NCI-H2227 (cell line): ENCODE data around the gene TBC1D16.
"Not testable (repeated sequence)": the region's sequence is repeated elsewhere in the genome, so short reads cannot be mapped to it uniquely, and the experiment has no call there.

Source experiments
- DNase-seq: peaks from one replicate; lab custom pipeline; 2025; ENCODE audit not compliant: unreplicated experiment; lab: John Stamatoyannopoulos, UW

The TBC1D16 gene

DNA sequence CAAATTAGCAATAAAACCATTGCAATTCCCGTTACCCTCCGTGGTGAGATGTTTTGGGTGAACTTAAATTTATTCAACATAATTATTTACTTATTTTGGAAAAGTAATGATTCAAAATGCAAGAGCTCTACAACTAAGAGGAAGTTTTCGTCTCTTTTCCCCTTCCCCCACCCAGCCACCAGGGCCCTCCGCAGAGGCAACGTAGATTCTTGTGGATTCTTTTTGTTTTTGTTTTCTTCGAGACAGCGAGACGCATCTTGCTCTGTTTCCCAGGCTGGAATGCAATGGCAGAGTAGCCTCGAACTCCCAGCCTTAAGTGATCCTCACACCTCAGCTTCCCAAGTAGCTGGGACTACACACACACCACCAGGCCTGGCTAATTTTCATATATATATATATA is 19.9 kb upstream of the TBC1D16 start:
- DNase-seq, result no peak

- DNase-seq, result no peak
These were observed 17.4 kb upstream of the TBC1D16 start for GRCh38 chr17:80053102-80053501.

GRCh38 chr17:80051681-80052080 is 16.0 kb upstream of the TBC1D16 start:
- no peak for DNase-seq

GRCh38 chr17:80050706-80051105 is 15.0 kb upstream of the TBC1D16 start:
- no peak for DNase-seq

GRCh38 chr17:80049986-80050385 is 14.3 kb upstream of the TBC1D16 start:
- no peak for DNase-seq

DNA sequence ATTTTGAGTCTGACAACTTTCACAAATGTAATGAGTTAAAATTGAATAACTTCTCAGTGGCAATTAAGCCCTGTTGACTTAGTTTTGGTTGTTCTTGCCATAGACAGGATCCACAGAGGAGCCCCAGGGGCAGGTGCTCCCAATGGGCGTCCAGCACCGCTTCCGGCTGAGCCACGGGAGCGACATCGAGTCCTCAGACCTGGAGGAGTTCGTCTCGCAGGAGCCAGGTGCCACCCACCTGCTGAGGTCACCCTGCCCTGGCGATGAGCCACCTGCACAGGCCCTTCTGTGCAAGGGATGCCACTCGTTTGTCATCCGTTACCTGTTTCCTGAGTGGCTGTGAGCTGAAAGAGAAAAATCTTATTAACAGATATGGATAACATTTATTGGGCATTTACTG is 11.5 kb upstream of the TBC1D16 start:
- no peak for DNase-seq

- not testable (repeated sequence) for DNase-seq
These were observed 11.0 kb upstream of the TBC1D16 start for GRCh38 chr17:80046709-80047108.

DNA sequence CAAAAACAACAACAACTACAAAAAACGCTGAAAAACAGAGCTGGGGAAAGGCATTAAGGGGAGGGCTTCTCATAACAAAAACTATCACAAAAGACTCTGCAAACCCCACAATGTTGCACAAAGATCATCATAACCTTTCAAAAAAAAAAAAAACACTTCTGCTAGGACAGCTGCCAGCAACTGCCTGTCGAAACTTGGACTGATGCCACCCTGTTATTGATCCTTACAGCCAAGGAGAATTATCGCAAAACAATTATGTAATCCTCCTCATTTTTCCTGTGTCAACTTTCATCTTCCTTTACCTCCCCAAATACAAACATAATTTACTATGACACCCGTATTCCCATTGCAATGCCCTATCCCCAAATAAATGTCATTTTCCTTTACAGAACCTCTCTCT is 10.0 kb upstream of the TBC1D16 start:
- no peak for DNase-seq

- no peak for DNase-seq
These were observed 8.3 kb upstream of the TBC1D16 start for GRCh38 chr17:80043963-80044362.

DNA sequence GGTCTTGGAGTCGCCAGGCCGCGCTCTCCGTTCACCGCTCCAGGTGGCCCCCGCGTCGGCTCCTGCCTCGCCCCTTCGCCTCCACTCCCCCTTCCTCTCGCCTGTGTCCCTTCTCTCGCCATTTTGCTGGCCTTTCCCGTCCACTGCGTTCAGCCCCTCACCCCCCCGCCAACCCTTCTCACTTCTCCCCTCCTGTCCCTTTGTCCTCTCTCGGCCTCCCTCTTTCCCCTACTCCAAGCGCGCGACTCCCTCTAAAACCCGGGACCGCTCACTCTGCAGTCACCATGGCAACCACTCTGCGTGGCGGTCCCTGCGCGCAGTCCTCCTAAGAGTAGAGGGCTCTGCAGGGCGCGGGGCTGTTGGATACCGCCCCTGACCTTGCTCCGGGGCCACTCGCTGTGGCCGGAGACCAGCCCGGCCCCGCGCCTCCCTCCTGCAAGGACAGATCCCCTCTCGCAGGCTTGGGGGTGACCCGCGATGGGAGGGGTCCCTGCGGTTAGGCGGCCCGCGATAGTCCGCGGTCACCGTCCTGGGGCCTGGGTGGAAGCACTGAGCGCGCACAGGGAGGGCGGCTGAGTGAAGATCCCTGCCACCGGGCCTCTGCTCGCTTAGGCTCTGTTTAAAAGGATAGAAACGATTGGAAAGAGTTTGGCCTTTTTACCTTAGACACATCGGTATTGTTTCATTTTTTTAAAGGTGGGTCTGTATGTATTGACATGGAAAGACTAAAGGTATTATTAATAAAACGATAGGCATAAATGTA is 1.2 kb upstream of the TBC1D16 start:
- DNase-seq, result peak; percentile 83

DNA sequence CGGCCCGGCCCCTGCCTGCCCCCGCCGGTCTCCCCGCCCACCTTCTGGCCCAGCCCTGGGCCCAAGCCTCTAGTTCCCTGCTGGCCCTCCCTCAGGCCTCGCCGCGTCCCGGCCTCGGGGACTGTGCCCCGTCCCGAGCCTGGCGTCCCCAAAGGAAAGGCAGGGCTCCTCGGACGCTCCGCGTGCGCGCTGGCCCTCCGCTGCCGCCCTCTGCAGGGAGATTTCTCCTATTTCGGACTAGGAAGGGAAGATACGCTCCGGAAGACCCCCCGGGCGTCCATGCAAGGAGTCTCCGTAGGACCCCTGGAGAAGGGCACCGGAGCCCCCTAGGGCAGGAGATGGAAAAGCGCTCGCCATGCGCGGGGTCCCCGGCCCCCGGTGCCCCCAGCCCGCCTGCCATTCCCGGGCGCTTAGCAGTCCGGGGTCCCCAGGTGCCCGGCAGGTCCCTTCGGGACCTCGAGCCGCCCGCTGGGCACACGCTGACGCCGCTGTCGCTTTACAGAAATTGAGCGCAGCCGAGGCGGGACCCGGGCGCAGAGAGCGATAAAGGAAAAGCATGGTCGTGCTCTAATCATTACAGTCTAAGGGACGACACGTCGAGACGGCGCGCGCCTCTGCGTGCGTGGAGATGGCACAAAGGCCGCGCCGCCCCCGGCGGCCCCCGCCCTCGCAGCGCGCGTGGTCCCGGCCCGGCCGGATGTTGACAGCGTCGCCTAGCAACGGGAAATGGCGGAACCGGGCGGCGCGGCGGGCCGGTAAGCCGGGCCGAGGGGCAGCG is 454 bp upstream of the TBC1D16 start, which contains the start of gene CCDC40:
CCDC40 (plus strand) TSS at position 706 of the 778 bp plus-strand sequence; CDS start at position 727, 21 bp downstream.
- DNase-seq, result peak; percentile 93

DNA sequence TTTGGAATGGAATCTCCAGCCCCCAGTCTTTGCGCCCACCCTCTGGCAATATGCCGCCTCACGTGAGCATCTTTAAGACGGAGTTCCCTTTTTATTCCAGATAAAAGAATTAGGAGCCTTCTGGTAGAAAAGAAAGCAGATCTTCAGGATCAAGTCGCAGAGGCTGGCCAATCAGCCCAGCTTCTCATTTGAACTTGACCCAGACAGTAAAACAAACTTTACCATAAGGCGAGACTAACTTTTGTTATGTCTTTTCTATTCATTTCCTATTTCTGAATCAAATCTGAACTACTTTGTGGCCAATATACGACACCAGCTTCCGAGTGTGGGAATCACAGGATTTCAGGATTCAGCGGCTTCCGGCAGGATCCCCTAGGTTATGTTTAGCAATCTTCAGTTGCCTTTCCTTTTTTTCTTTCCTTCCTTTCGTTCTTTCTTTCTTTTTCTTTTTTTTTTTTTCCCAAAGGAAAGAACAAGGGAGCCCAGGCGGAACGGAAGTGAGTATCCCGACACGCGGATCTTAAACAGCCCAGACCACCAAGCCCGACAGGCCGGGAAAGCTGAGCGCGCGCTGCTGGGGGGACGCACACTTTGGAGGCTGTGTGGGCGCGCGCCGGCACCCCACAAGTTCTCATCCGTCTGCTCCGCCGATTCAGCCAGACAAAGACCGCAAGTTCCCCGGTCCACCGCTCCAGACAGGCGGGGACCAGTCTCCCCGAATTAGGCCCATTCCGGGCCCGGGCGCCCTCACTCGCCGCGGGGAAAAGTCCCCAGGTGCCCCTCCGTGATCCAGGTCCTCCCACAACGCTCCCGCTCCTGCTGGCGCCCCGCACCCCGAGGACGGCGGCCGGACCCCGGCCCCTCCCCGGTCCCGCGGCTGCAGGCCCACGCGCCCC is 633 bp downstream of the TBC1D16 start:
- DNase-seq, result peak; percentile 39

GRCh38 chr17:80033840-80034239 is 1.8 kb downstream of the TBC1D16 start:
- DNase-seq, result no peak

DNA sequence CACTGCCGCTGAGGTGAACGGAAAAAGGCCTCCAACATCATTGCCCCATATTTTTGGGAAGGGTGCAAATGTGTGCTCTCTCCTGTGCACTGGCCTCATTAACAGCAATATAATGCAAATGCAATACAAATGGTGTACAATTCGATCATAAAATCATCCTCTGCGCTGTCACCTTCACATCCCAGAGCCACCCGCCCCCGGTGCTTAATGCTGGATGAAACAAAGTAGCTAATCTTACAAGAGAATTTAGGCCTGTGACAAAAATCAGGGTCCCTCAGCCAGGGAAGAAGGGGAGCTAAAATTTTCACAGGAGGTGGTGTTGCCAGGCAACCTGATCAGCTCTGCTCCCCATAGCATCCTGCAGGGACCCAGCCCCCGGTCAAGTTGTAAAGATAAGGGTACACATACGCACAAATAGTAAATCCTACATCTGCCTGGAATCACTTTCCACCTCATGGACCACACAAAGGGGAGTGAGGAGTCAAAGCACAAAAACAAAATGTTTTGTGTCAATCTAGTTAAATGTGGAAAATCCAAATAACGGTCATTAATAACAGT is 3.0 kb downstream of the TBC1D16 start:
- no peak for DNase-seq

DNA sequence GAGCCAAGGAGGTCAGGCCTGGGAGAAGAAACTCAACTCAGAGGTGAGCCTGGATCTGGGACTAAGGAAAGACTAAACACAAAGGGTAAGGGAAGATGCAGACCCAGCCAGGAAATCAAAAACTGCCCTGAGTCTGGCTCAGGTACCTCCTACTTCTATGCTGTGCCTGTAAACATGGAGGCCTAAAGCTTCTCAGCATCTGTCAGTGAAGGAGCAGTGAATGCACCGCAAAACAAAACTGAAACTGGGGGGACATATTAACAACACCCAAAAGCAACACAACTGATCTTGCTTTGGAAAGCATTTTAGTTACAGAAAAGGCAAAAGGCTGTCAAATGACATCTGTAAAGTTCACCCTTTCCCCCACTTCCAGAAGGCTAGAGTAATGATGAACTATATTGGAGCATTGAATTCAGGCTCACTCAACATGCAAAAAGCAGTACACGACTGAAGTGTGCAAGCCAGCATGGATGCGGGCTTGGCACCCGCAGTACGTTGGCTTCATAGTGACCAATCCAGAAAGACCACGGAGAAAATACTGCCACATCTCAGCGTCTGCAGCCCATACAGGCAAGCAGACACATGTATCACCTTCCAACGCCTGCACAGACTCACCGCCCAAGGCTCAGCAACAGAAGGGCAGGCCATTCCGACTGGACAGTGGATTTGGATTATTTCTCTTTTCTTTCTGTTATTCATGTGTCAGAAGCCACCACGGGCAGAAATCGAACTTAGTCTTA is 3.8 kb downstream of the TBC1D16 start:
- DNase-seq, result no peak

GRCh38 chr17:80030730-80031410 is 4.8 kb downstream of the TBC1D16 start:
- peak; percentile 35 for DNase-seq

DNA sequence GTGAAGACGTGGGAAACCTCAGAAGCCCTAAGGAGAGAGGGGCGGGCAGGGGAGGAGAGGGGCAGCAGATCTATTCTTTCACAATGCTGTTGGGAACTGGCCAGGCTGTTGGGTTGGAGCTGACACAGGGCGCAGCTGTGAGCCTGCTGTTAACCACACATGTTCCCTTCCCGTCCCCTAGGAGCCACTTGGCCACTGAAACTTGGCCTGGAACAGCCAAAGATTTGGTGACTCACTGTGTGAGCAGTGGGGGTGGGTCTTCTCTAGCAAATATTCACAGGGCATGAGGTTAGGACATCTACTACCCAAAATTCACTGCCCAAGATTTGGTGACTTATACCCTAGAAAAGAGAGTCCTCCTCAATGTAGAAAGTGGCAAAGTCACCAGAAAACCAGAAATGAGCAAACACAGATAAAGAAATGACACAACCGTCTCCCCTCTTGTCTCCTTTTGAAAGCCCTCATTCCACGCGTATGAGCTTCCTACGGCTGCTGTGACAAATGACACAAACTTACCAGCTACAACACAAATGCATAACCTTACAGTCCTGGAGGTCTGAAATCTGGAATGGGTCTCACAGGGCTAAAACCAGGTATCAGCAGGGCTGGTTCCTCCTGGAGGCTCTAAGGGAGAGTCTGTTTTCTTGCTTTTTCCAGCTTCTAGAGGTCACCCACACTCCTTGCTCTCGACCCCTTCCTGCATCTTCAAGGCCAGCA is 6.3 kb downstream of the TBC1D16 start:
- DNase-seq, result no peak

DNA sequence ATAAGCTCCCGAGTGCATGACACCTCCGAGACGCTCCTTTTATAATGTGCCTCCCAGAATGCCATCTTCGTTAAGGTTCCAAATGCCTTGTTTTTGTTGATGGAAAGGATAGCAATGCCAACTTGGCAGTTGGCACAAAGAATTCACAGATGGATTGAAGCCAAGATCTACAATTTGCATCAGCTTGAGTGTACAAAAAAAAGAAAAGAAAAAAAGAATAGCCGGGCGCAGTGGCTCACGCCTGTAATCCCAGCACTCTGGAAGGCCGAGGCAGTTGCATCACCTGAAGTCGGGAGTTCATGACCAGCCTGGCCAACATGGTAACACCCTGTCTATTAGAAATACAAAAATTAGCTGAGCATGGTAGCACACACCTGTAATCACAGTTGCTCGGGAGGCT is 7.6 kb downstream of the TBC1D16 start:
- no peak for DNase-seq

DNA sequence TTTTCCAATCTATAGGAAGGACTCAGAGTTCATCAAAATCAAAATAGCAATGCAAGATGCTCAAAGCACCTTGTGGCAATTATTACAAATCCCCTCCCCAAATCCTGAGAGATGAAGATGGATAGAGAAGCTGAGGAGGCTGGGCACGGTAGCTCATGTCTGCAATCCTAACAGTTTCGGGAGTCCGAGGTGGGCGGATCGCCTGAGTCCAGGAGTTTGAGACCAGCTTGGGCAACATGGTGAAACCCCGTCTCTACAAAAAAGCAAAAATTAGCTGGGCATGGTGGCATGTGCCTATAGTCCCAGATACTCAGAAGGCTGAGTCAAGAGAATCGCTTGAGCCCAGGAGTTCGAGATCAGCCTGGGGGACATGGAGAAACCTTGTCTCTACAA is 8.6 kb downstream of the TBC1D16 start:
- DNase-seq, result no peak
